Adipose tissue (tissue), 3 donors: ENCODE measurements around the gene ACTL10. TPM values are rescaled to one million over a fixed set of nuclear protein-coding genes. Genes with fewer than 3 reads are reported as not detected.
"Not testable (repeated sequence)": the region's sequence is repeated elsewhere in the genome, so short reads cannot be mapped to it uniquely, and the experiment has no call there.

Experiments
- H3K27ac ChIP-seq: one replicate; pipeline ENCODE4 v1.5.1; 2013; ENCODE audit warnings: low read depth, low read length
- WGBS, 3 donors: extraction: QIAGEN DNeasy Blood & Tissue Kit; methylation state at CpG; one replicate each; pipeline ENCODE4 v1.1.7; 2013; 5-methylcytosine and 5-hydroxymethylcytosine counted together
- polyA plus RNA-seq, 3 donors: library from polyadenylated mRNA; stranded (reverse); fragments of 200-250 nt; gene quantifications; one replicate each; pipeline ENCODE4 v1.2.3, GENCODE V29; 2013
- donor health status: healthy with polysubstance abuse.
- donor health status: Bipolar disorder and iron deficiency.
- donor health status: healthy.

Gene ACTL10
- polyA plus RNA-seq, 3 donors, result 0.34 to 3.4 (median 0.61) TPM

DNA sequence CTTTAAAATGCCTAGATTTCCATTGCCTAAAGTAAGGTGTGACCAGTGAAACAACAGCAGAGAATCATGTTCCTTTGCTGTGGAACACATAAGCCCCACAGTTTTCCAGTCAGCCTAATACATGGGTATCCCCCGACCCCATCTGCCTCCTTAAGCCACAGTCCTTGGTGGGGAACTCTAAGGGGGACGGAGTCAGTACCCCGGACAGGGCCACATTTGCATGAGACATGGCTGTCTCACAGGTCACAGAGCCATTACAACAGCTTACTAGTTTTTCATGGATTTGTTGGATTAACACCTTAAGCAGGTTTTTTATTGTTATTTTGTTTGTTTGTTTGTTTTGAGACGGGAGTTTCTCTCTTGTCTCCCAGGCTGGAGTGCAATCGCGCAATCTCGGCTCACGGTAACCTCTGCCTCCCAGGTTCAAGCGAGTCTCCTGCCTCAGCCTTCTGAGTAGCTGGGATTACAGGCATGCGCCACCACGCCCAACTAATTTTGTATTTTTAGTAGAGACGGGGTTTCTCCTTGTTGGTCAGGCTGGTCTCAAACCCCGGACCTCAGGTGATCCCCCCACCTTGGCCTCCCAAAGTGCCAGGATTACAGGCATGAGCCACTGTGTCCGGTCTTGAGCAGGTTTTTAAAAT, 19.7 kb upstream of the ACTL10 start:
- 68 to 91% (median 79%) methylated on average over 14 of the region's 14 CpGs for WGBS, 3 donors
- not testable (repeated sequence) for H3K27ac ChIP-seq

DNA sequence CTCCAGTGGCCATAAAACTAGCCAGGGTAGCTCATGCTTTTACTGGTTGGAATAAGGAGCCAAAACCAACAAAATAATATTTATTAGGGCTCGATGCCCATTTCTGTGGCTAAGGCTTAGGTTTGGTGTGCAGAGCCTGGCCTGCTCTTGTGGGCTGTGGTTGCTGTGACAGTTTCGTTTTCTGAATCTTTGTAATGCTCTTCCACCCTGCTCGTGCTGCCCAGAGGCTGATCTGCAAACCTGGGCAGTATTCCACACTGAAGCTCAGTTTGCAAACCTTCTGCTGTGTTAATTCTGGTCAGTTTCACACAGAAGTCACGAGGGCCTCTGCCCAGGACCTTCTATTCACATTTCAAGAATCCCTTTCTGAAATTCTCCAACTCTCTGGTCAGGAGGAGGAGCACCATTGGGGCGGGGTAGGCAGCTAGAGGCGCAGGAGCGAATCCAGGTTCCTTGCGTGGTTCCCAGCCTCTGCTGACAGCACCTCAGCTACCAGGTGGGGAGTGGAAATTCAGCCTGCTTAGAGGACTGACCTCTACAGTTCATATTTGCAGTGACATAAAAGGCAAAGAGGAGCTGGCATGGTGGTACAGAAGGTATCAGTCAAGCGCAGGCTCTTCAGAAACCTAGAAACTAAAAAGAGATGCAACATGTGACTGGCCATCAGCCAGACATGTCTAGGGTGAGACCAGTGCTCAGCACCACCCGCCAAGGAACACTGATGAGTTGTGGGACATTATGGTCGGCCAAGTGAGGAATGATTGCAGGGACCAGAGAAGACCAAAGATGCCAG, 18.9 kb upstream of the ACTL10 start:
- no peak overlapping the region for H3K27ac ChIP-seq
- WGBS, 3 donors, result 56 to 86% (median 81%) methylated on average over 11 of the region's 11 CpGs

- H3K27ac ChIP-seq, result no peak overlapping the region
- WGBS, 3 donors, result 80 to 84% (median 82%) methylated on average over 14 of the region's 14 CpGs
These were observed 18.2 kb upstream of the ACTL10 start for GRCh38 chr20:33648396-33649004.

- WGBS, 3 donors, result 65 to 75% (median 70%) methylated on average over 19 of the region's 19 CpGs
- no peak overlapping the region for H3K27ac ChIP-seq
These were observed 17.5 kb upstream of the ACTL10 start for GRCh38 chr20:33649201-33649681.

GRCh38 chr20:33650111-33650752, 16.5 kb upstream of the ACTL10 start:
- no peak overlapping the region for H3K27ac ChIP-seq
- WGBS, 3 donors, result 87 to 93% (median 87%) methylated on average over 11 of the region's 11 CpGs

DNA sequence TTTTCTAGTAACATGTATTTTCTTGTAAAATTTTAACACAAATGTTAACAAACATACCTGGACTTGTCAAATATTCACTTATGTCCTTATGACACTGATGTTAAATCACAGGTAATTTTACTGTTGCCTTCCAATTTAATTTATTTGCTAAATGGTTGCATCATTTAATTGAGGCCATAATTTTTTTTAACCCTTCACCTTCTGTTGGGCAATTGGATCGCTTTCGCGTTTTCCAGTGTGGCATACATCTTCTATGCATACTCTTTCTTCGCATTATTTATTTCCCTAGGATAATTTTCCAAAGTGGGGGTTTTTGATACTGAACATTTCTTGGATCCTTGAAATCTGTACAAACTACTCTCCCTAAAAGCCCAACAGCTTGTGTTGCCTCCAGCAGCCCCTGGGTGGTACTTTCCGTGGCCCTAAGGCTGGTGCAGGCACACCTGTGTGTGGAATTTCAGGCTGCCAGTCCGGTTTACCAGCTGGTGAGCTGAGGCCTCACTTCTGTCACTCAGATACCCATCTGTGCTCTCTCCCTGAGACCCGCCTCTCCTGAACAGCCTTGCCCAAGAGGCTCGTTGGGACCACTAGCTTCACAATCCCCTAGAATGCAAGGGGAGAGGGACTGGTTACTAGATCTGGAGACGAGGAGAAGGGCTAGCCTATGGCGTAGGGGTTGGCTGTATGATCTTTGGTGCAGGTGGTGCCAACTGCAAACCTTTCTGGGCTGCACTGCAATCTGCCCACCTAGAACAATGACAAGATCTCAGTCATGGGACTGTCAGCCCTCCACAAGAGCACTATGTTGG, 15.8 kb upstream of the ACTL10 start:
- WGBS, 3 donors, result 69 to 89% (median 83%) methylated on average over 10 of the region's 10 CpGs
- H3K27ac ChIP-seq, result no peak overlapping the region

DNA sequence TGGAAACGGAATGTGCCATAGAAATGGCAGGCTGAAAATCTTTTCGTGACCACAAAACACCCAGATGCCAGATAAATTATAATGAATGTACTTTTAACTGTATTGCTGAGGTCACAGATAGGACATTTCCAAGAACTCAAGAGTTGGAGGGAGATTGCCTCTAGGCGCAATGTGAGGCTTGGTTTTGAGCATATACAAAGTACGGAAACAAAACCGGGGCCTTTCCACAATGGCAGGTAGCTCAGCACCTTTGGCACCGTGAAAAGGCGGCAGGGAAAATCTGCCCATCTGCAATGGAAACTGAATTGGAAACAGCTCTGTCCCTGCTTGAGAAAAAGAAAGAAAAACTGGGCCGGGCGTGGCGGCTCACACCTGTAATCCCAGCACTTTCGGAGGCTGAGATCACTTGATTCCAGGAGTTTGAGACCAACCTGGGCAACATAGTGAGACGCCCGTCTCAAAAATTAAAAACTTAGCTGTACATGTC, 15.1 kb upstream of the ACTL10 start:
- H3K27ac ChIP-seq, result no peak overlapping the region
- WGBS, 3 donors, result 72 to 77% (median 73%) methylated on average over 13 of the region's 13 CpGs

GRCh38 chr20:33653218-33653899, 13.4 kb upstream of the ACTL10 start:
- H3K27ac ChIP-seq, result no peak overlapping the region
- WGBS, 3 donors, result 33 to 43% (median 36%) methylated on average over 16 of the region's 16 CpGs

DNA sequence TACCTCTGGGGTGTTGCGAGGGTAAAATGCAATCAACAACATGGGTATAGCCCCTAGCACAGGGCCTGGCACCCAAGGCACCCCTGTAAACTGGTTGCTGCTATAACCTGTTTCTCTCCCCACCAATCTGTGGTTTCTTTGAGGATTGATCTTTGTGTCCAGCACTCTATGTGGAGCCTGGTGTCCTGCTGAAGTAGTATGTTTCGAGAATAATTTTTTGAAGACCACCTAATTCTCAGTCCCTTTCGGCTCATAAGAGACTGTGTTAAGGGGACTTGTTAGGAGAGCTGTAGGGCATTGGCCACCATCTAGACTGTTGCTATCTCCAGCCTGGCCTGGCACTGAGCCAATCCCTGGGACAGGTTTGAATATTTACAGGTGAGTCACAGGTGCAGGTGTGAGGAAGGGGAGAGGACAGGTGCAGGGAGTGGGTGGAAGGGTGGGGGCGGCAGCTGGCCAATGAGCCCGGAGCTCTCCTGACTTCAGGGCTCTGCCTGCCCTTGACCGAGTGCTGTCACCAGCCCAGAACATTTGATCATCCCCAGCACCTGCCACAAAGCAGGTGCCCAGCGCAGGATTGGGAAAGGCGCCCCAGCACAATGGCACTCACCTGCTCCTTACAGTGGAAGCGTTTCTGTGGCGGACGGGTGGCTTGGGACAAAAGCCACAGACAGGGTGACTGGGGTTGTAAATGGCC, 12.7 kb upstream of the ACTL10 start:
- H3K27ac ChIP-seq, result no peak overlapping the region
- 34 to 89% (median 83%) methylated on average over 11 of the region's 11 CpGs for WGBS, 3 donors

- no peak overlapping the region for H3K27ac ChIP-seq
- 48 to 77% (median 72%) methylated on average over 14 of the region's 14 CpGs for WGBS, 3 donors
These were observed 12.0 kb upstream of the ACTL10 start for GRCh38 chr20:33654680-33655161.

DNA sequence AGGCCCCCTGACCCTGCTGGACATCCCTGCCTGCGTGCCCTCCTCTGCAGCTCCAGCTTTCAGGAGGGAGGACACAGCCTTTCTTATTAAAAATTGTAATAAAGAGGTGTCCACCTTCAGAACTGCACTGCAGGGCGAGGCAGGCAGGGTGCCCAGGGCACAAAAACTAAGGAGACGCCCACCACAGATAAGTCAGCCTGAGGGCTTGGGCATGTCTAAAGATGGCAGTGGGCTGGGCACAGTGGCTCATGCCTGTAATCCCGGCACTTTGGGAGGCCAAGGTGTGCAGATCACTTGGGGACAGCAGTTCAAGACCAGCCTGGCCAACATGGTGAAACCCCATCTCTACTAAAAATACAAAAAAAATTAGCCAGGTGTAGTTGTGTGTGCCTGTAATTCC, 11.6 kb upstream of the ACTL10 start:
- H3K27ac ChIP-seq, result no peak overlapping the region
- WGBS, 3 donors, result 38 to 79% (median 75%) methylated on average over 4 of the region's 4 CpGs

DNA sequence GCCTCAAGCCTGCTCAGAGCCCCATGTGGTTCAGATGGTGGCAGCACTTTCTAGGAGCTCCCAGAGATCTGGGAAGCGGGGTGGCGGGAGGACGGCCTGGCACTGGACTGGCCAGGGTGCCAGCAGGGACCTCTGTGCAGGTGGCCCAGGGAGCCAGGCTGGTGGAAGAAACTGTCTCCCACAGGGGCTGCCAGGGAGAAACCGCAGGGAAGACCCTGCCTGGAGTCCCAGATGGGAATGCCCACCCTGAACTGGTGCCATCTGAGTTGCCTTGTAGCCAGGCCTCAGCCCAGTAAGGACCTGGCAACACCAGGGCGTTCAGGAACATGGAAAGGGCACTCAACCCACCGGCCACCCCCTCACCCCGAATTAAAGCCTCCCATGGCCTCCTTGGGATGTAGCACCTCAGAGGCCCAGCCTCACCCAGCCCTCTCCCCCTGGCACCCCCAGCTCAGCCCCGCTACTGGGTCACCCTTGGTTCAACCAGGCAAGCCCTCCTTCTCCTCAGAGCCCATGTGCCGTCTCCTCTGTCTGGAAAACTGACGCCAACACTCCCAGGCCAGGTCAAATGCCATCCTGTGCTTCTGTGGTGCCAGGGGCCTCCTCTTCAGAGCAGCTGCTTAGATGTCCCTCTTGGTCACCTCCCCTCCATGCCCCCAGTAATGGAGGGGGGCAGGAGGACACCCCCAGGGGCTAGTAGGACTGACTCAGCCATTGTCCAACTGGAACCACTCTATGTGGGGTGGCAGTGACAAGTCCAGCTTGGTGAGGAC, 10.5 kb upstream of the ACTL10 start:
- WGBS, 3 donors, result 86 to 94% (median 91%) methylated on average over 9 to 10 of the region's 10 CpGs
- no peak overlapping the region for H3K27ac ChIP-seq

DNA sequence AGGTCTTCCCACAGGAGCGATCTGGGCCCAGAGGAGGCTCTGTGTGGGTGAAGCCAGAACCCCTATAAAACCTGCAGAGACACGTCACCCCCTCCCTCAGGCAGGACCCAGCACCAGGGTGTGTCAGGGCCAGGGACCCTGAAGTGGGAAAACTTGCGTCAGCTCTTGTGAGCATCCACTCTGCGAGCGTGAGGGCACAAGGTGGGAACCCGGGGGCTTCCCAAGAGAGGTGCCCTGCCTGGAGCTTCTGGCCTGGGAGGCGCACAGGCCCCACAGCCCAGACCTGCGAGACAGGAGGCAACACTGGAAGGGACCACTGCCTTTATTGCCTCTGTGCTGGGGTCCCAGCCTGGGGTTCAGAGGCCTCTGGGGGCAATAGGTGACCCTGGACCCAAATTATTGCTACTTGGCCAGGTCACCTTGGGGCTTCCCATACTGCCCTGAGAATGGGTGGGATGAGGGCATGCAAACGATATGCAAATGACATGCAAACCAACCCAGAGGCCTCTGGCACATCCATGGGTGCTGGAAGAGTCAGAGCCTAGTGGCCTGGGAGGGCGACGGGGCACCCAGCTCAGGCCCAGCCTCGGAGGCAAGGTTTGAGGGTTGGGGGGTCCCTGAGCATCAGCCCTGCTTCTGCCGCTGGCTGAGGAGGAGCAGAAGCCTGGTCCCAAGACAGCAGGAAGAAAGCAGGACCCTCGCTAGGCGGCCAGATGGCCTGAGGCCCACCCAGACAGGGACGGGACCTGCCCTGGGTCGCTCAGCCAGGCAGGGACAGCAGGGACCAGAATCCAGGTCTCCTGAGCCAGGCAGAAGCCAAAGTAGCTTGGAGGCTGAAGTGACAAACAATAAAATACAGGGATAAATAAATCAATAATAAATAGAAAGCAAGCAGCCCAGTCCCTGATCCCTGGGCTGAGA, 9.7 kb upstream of the ACTL10 start:
- no peak overlapping the region for H3K27ac ChIP-seq
- WGBS, 3 donors, result 93 to 97% (median 95%) methylated on average over 17 of the region's 17 CpGs

- WGBS, 3 donors, result 94 to 96% (median 95%) methylated on average over 12 of the region's 12 CpGs
- H3K27ac ChIP-seq, result no peak overlapping the region
These were observed 9.0 kb upstream of the ACTL10 start for GRCh38 chr20:33657704-33658095.

- 91 to 95% (median 94%) methylated on average over 8 of the region's 8 CpGs for WGBS, 3 donors
- H3K27ac ChIP-seq, result no peak overlapping the region
These were observed 8.2 kb upstream of the ACTL10 start for GRCh38 chr20:33658510-33658909.
